HG02943 (cell line): ENCODE data around the gene NRXN3.

Experiments
- ATAC-seq: cut with Tn5 transposase; IDR thresholded peaks from one replicate; pipeline ENCODE4 v1.9.1; 2021; ENCODE audit warnings: mild to moderate bottlenecking, low read depth, moderate library complexity; ENCODE audit not compliant: unreplicated experiment

The NRXN3 gene

DNA sequence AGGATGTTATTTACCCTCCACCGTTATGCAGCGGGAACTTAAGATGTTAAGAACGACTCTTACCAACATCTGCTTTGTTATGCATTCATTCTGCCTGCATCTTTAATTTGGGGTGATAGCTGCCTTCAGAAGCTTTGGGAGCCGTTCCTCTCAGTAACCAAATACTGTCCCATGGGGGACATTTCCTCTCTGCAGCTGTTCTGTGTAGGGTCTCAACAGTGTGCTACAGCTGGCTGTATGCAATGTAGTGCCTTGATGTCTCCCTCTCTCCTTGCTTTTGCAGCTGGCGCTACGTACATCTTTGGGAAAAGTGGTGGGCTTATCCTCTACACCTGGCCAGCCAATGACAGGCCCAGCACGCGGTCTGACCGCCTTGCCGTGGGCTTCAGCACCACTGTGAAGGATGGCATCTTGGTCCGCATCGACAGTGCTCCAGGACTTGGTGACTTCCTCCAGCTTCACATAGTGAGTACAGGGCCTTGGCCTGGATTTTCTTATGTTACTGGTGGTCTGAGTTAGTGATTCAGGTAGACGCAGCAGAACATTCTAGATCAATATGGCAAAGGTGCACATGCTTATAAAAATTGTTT, 1296.9 kb downstream of the NRXN3 start:
- no peak for ATAC-seq

DNA sequence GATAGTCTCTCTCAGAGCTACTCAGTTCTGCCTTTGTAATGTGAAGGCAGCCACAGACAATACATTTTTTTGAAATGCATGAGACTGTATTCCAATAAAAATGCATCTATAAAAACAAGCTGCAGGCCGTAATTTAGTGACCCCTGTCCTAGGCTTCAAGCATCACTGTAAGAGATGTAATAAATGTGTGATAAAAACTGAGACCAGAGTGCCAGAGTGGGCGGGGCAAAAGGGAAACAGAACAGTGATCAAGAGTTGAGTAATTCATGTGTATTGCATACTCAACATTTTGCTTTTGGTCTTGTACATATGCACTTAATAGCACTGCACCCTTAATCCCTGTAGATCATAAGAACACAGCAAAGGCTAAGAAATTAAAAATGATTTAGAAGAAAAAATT, 1297.7 kb downstream of the NRXN3 start:
- ATAC-seq, result no peak

DNA sequence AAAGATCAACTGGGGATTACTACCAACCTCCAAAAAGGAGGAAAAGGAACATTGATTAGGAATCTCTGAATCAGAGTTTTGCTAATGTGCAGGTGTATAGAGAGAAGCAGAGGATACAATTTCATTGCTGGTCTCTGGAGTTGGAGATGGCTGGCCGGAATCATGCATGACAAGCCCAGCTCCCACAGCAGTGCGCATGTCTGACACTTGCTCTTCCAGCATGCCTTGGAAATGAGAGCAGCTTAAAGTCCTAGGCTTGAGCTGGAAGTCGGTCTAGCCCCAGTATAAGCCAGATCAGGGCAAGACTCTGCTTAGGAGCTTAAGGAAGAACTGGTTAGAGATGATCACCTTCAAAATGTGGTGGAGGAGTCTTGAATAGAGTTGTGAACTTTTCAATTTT, 1298.3 kb downstream of the NRXN3 start:
- ATAC-seq, result no peak

DNA sequence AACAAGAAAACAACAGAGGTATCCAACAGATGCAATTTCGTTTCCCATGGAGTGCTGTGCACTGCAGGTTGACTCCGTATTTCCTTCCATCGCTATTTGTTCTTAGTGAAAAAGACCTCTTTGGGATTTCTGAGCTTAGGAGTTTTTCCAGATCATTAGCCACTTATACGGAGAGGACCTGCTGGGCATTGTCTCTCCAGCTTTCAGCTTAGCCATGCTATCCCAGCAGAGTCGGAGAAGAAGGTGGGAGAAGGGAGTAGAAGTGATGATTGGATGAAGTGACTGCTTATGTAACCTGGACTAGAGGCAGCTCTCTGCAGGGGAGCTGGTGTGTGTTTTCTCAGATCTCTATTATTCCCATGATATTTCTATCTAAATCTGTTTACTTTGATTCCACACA, 1303.5 kb downstream of the NRXN3 start:
- ATAC-seq, result no peak

DNA sequence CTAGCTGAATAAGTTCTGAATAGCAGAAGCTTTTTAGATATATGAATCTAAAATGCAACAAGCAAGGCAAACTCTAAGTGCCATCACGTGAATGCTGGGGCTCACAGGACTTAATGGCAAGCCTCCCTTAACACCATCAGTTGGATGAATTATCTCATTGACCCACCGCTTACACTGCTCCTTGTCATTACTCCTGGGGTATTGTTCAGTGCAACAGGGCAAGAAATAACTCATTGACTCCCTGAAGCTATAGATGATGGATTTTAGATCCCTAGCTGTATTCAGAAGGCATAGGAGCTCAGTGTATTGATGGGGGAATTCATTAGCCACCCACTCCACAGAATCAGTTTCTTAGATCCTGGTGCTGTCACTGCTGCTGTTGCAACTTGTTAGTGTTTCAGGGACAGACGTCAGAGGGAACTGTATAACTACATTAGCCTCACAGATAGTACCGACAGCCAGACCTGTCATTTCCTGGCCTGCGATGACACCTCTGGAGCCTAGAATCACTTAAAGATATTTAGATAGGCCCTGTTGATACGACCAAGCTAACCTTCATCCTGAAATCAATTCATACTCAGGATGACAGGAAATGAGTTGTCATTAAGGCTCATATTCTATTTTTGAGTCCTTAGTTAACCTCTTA, 1305.8 kb downstream of the NRXN3 start:
- ATAC-seq, result no peak

DNA sequence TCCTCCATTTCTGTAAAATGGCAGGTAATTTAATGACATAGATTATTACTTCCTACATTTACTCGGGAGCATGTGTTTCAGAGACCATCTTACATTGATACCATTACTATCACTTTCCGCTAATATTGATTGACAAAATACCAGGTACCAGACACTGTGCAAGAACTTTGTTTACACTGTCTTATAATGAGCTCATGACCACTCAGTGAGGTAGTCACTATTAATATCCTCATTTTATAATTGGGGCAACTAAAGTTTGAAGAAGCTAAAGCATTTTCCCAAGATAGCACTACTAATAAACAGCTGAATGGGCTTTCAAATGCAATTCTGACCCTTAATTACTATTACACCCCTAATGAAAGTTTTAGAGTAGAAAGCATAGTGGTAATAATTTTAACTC, 1306.4 kb downstream of the NRXN3 start:
- no peak for ATAC-seq

DNA sequence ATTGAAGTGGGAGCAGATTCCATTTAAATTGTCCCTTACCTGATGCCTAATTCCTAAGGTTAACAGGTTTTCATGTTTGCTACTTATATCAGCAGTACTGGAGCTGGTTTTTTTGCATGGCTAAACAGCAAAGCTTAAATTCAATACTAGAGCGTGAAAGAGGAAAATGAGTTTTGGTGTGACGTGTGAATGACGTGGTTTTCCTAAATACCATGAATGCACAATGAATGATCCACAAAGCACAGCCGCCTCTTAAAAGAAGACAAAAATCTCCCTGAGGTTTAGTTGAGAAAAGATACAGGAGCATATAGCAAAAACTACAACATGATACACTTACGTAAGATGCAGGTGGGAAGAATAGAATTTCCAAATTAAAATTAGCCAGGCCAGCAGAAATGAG, 1310.0 kb downstream of the NRXN3 start:
- no peak for ATAC-seq

DNA sequence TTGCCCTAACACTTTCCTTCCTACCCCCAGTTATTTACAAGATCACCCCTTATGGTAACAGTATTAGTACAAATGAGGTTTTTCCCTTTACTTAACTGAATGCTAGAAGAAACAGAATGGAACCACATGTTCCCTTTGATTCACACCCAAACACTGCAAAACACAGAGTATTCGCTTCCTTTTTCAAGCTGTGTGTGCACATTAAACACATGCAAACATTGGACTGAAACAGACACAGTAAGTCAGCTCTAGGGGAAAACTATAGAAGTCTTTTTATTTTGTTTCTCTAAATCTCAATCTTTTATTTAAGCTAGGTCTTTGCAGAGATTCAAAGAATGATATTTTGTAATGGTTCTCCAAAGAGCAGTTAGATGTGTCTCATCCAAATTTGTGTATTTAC, 1312.7 kb downstream of the NRXN3 start:
- no peak for ATAC-seq

DNA sequence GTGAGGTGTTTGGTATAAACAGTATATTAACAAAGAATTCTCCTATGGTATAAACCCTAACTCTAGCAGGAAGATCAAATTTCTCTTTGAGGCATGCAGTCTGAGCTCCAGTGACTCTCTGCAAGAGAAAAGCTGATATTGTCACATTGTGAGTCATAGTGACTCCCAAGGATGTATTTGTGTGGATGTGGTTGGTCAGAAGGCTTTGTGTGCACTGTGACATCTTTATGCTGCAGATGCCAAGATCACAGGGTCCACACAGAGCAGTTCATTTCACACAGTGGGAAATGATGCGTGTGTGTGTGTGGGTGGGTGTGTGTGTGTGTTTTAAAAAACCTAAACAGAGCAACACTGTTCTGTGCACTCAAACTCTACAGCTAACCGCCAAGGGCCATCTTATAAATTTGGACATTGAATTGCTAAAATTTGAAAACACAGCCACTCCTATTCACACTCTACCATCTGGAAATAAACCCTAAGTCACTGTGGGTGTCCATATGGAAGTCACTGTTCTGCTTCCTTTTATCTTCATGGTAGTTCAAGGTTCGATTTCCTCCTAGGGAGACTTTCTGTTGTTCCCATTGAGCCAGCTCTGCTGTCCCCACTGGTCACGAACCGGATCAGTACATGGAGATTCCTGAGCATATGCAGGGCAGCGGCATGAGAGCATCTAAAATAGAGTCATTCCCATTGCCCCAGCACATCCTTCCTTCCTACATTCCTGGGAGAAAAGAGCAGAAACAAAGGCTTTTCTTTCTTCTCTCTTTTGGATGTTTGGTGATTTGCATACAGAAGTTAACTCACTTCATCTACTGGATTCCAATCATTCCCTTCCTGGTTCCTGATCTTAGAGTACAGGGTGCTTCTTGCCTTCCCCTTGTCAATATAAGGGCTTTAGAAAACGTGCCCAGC, 1313.6 kb downstream of the NRXN3 start:
- ATAC-seq, result no peak

DNA sequence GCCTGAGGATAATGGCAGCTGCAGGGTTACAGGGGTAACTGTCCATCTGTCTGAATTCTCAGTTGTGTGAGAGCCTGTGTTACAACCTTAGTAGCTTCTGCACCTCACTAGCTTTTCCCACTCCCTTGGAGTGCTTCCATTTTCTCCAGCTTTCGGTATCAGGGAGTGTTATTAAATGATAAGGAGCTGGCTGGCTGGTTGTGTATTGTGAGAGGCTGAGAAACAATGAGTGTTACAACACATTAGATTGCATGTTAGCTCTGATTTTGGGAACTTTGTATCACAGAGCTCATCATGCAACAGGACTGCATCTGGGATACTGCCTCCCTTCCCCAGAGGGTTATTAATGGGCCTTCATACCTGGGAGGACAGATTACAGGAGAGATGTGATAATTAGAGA, 1317.5 kb downstream of the NRXN3 start:
- no peak for ATAC-seq

DNA sequence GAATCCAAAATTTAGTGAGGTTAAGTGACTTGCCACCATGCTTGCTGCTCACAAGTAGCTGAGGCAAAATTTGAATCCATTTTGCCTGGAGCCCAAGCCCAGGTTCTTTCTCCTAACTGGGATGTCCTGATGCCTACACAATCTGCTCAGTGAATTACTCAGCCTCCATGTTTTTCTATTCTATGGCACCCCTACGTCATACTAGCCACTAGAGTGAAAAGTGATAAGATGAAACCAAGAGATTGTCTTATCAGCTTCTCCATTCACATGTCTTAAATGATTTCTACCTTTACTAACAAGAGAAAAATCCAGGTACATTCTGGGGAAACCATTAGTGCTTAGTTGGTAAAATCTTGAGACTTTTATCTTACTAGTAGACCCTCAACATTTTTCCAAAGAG, 1321.0 kb downstream of the NRXN3 start:
- ATAC-seq, result no peak

DNA sequence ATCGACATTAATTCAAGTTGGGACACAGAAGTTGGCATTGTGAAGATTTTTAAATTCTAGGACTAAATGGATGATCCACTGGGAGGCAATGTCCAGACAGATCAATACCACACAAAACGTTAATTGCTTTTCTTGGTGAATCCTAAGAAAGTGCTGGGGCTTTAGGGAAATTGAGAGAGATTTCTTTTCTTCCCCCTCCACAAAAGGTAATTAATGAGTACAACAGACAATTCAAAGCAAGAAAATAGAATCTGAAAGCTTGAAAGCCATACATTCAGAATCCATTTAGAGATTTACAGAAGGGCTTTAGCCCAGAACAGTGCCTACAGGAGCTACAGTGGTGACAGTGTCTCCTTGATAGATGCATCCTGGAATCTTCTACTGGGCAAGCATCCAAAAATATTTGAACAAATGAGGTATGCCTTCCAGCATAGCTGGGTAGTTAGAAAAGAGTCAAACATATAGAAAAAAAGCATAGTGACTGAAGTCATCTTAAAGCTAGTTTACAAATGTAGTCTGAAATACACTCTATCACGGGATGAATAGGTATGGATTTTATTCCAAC, 1323.0 kb downstream of the NRXN3 start:
- no peak for ATAC-seq

DNA sequence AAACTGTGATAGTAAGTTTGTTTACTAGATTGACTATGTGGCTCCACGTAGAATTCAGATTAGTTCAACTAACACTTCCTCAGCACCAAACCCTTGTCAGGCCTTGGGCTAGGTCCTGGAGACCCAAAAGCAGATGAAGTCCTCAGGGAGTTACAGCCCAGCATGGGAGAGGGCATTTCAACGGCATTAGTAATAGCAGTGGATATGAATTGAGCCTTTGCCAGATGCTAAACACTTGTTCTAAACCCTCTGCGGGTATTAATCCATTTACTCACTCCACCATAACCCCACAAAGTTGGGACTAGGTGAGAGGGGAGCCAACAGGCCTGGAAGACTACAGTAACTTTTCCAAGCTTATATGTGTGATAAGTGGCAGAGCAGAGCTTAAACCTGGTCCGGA, 1326.5 kb downstream of the NRXN3 start:
- ATAC-seq, result no peak

DNA sequence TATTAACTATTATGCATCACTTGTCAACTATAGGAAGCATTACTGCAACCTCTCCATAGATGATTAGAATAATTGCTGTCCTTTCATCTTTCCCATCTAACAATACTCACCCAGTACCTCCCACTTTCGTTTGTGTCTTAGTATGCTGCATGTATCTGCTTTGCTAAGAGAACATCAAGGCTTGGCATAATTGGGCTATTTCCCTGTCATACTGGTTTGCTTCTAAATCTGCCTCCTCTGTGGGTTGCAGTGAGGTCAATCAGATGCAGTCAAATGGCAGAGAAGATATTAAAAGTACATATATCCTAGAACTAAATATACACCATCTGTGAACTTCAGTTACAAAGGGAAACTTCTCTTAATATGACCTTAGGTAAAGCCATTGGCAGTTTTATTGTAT, 1330.3 kb downstream of the NRXN3 start:
- ATAC-seq, result no peak

DNA sequence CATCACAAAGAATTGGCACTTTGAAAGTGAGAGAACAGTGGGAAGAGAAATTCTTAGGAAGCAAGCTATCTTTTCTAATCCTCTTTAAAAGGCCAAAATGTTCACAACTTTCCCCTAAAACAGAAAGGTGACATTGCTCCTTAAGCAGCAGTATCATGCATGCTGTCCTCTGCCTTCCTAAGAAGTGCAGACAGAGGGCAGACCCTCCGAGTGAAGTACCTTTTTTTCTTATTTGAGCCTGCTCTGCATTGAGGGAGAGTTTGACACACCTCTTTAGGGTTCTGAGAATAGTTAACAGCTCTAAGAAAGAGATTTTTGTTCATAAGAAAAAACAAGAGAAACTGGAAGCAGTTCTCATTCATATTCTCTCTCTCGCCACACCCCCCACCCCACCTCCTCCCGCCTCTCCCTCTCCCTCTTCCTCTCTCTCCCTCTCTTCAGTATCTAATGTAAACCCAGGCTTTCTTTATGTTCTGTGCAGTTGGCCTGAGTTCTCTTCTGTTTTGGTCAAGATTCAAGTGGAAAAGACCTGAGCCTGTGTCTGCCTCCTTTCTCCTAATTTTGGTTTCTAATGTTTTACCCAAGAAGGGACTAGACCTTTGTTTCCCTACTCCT, 1332.1 kb downstream of the NRXN3 start:
- ATAC-seq, result no peak

DNA sequence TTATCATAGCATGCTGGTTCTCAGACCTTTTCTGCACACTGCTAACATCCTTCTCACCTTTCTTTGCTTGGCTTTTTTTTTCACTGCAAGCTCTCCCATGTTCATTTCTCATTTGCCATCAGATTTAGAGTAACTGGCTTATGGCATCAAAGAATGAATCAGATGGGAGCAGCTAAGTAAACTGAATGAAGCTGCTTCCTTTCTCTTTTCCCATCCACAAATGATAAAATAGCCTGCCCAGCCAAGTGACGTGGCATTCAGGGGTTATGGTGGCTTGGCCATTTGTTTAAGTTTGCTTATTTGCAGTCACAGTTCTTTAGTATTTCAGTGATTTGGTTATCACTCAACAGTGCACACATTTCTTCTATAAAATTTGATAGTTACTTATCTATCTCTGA, 1332.6 kb downstream of the NRXN3 start:
- no peak for ATAC-seq

DNA sequence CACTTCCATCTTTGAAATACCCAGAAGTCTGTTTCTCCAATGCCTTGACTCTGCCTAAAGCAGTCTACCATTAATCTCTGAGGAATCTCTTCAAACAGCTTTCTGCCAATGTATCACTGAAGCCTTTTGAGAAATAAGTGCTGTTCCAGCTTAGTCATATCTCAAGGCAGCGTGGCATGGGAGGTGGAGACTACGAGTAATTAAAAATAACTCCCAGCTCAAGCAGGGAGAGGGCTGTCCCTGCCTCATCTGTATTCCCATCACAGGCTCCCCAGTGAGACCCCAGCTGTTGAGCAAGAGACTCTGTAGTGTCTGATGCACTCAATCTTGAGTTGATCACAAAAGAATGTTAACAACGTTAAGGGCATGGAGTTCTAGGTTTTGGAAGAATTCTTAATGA, 1340.5 kb downstream of the NRXN3 start:
- ATAC-seq, result no peak

DNA sequence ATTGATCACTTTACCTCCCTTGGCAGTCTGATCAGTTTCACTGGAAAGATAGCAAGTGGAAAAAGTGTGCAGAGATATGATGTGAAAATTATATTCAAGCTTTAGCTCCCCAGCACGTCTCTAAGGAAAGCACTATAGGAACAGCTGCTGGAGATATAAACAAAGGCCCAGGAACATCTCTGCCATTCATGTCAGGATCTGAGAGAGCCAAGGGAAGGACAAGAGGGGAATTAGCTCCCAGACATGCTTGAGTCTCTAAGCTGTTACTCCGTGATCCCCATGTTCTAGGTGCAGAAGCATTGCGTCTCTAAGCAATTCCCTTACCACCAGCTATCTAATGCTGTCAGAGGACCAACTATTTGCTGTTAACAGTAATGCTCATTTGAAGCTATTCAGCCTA, 1341.0 kb downstream of the NRXN3 start:
- no peak for ATAC-seq

DNA sequence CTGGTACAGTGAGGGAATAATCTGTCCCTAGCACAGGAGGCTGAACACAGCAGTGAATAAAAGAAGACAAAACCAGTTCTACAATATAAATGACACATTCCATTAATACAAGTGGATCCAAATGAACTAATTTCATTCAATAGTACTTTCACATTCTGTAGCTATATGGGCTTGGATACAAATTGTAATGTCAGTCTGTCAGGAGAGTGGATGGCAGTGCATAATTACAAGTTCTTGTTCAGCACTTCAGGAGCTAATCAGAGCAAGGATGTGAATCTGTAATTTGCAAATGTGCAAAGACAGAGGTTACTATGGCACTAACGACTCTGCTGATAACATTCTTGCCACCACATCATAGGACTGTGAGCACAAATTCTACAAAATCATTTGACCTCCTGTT, 1343.3 kb downstream of the NRXN3 start:
- no peak for ATAC-seq

DNA sequence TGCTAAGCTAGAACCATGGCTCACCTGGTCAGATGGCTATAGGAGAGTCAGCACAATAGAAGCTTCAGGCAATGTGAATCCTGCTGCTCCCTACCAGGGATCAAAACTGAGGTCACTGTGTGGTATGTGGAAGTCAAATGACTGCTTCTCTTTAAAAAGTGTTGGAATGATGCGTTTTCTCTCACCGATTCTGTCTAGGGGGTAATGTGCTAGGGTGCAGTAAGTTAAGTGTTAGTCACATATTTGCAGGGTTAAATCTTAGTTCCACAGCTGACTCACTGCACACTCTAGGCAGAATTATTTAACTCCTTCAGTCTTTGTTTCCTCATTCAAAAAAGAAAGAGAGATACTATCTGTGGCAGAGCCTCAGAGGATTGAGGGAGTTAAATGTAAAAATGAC, 1344.5 kb downstream of the NRXN3 start:
- no peak for ATAC-seq

DNA sequence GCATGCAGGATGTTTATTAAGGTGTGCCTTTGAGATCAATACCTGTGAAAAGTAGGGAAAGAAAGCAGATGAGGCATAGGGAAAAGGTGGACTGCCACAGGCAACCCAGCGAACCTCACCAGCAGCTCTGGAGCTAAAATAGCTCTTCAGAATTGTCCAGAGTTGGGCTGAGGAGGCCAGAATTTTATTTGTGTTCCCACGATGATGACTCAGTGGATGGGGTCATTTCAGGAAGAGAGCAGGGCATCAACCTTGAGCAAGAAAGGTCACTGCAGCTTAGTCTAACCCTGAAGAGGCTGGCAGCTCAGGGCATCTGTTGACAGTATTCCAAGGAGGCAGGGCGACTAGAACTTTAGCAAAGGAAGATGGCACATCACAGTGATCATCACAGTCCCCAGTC, 1345.0 kb downstream of the NRXN3 start:
- no peak for ATAC-seq
